Neural progenitor cell (in vitro differentiated cells): ENCODE measurements around the gene MSS51. TPM values are rescaled to one million over a fixed set of nuclear protein-coding genes. Genes with fewer than 3 reads are reported as not detected.

Source experiments
- DNase-seq: peaks from one replicate; pipeline ENCODE4 v3.0.0-alpha.2; 2016; ENCODE audit warnings: low spot score
- H2AFZ ChIP-seq: fragments of 200-600 bp; sonication (generic); replicated peaks from 2 replicates; pipeline ENCODE4 v1.6.1; 2016; ENCODE audit warnings: antibody characterized with exemption
- H3F3A ChIP-seq: fragments of 200-600 bp; sonication (generic); 2 replicates; pipeline ENCODE4 v1.6.1; 2016; ENCODE audit warnings: antibody characterized with exemption, low read depth
- H3K27ac ChIP-seq: fragments of 200-600 bp; sonication (generic); 2 replicates; pipeline ENCODE4 v1.5.1; 2016; ENCODE audit warnings: mild to moderate bottlenecking
- H3K27me3 ChIP-seq: fragments of 200-600 bp; sonication (generic); 2 replicates; pipeline ENCODE4 v1.6.1; 2016; ENCODE audit warnings: mild to moderate bottlenecking, moderate library complexity
- H3K36me3 ChIP-seq: fragments of 200-600 bp; sonication (generic); 2 replicates; pipeline ENCODE4 v1.5.1; 2016
- H3K4me1 ChIP-seq: fragments of 200-600 bp; sonication (generic); 2 replicates; pipeline ENCODE4 v1.6.1; 2016; ENCODE audit warnings: mixed run types
- H3K4me2 ChIP-seq: fragments of 200-600 bp; sonication (generic); 2 replicates; pipeline ENCODE4 v1.6.1; 2016
- H3K4me3 ChIP-seq: fragments of 200-600 bp; sonication (generic); 2 replicates; pipeline ENCODE4 v1.5.1; 2016
- H3K79me2 ChIP-seq: fragments of 200-600 bp; sonication (generic); 2 replicates; pipeline ENCODE4 v1.6.1; 2016; ENCODE audit warnings: low read depth
- H3K9ac ChIP-seq: fragments of 200-600 bp; sonication (generic); 2 replicates; pipeline ENCODE4 v1.6.1; 2016
- H3K9me3 ChIP-seq: fragments of 200-600 bp; sonication (generic); 2 replicates; pipeline ENCODE4 v1.5.1; 2016; ENCODE audit warnings: low read depth
- H4K20me1 ChIP-seq: fragments of 200-600 bp; sonication (generic); 2 replicates; pipeline ENCODE4 v1.6.1; 2016; ENCODE audit warnings: low read depth
- H3K27ac Mint-ChIP-seq: 3 replicates; pipeline ENCODE4 v1.8.0; 2021; ENCODE audit warnings: mixed read lengths
- H3K27me3 Mint-ChIP-seq: 2 replicates; pipeline ENCODE4 v1.8.0; 2022; ENCODE audit warnings: low read depth, mild to moderate bottlenecking, inconsistent platforms, moderate library complexity, mixed read lengths; ENCODE audit not compliant: insufficient read depth
- H3K36me3 Mint-ChIP-seq: 3 replicates; pipeline ENCODE4 v1.8.0; 2021; ENCODE audit warnings: mixed read lengths
- H3K4me1 Mint-ChIP-seq: 3 replicates; pipeline ENCODE4 v1.8.0; 2021; ENCODE audit warnings: mixed read lengths
- H3K4me3 Mint-ChIP-seq: 3 replicates; pipeline ENCODE4 v1.8.0; 2021; ENCODE audit warnings: mild to moderate bottlenecking, moderate library complexity, mixed read lengths
- H3K9me3 Mint-ChIP-seq: 3 replicates; pipeline ENCODE4 v1.8.0; 2020; ENCODE audit warnings: mixed read lengths
- EZH2 ChIP-seq: fragments of 200-600 bp; sonication (generic); IDR thresholded peaks from 2 replicates; pipeline ENCODE4 v1.6.1; 2017; ENCODE audit warnings: antibody characterized with exemption, mild to moderate bottlenecking, moderate library complexity
- EZH2phosphoT487 ChIP-seq: fragments of 200-600 bp; sonication (generic); IDR thresholded peaks from 2 replicates; pipeline ENCODE4 v1.6.1; 2017; ENCODE audit warnings: antibody characterized with exemption
- total RNA-seq: library from RNA; depleted of rRNA; stranded (reverse); fragments of >200 nt; gene quantifications from 2 replicates; pipeline ENCODE4 v1.2.3, GENCODE V29; 2015; ENCODE audit warnings: low replicate concordance
- TF ChIP-seq, protein P1 (sequence below): fragments of 200-600 bp; sonication (generic); IDR thresholded peaks from 2 replicates; pipeline ENCODE4 v1.5.1; 2017; ENCODE audit warnings: antibody characterized with exemption, mild to moderate bottlenecking

The MSS51 gene
- total RNA-seq, 1 donor from 2014 or later: 2.2 TPM

DNA sequence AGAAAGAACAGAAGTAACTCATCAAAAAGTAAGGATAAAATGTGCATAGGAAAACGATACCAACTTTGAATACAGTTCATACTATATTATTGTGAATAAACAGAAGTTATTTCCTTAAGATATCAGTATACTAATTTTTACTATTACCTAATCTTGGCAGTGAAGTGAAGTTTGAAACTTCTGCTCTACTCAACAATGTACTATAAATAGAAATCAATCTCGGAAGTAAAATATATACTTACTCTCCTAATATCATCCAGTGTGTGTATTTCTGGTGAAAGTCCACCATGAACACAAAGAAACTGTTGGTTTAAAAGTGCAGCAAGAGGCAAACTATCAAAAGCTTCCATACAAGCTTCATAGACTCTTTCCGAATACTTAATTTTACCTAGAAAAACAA is 37.9 kb upstream of the MSS51 start:
- no peaks in the 10 kb centered on the region for H3K9me3 ChIP-seq
- H3K27ac ChIP-seq: no peak overlapping the region
- no peaks in the 10 kb centered on the region for H3K79me2 ChIP-seq
- Mint-ChIP-seq H3K36me3 (peaks cover 8% of the 10 kb centered on the region), H3K4me3 (no peak overlapping the region), H3K27ac (no peak overlapping the region), H3K27me3 (no peaks in the 10 kb centered on the region), H3K4me1 (no peaks in the 10 kb centered on the region), H3K9me3 (no peaks in the 10 kb centered on the region)
- H3F3A ChIP-seq: no peaks in the 10 kb centered on the region
- DNase-seq: no peak
- no peaks in the 10 kb centered on the region for H4K20me1 ChIP-seq
- H3K4me2 ChIP-seq: no peak overlapping the region
- H3K27me3 ChIP-seq: no peaks in the 10 kb centered on the region
- peaks cover 38% of the 10 kb centered on the region for H3K36me3 ChIP-seq
- H3K4me3 ChIP-seq: no peak overlapping the region
- TF ChIP-seq EZH2: no peak
- TF ChIP-seq, protein P1, sequence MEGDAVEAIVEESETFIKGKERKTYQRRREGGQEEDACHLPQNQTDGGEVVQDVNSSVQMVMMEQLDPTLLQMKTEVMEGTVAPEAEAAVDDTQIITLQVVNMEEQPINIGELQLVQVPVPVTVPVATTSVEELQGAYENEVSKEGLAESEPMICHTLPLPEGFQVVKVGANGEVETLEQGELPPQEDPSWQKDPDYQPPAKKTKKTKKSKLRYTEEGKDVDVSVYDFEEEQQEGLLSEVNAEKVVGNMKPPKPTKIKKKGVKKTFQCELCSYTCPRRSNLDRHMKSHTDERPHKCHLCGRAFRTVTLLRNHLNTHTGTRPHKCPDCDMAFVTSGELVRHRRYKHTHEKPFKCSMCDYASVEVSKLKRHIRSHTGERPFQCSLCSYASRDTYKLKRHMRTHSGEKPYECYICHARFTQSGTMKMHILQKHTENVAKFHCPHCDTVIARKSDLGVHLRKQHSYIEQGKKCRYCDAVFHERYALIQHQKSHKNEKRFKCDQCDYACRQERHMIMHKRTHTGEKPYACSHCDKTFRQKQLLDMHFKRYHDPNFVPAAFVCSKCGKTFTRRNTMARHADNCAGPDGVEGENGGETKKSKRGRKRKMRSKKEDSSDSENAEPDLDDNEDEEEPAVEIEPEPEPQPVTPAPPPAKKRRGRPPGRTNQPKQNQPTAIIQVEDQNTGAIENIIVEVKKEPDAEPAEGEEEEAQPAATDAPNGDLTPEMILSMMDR: no peak
- TF ChIP-seq EZH2phosphoT487: no peak
- no peaks in the 10 kb centered on the region for H3K4me1 ChIP-seq
- no peak overlapping the region for H3K9ac ChIP-seq
- H2AFZ ChIP-seq: no peak overlapping the region

- Mint-ChIP-seq H3K27ac (no peak overlapping the region), H3K4me3 (no peak overlapping the region), H3K36me3 (peaks cover 7% of the 10 kb centered on the region), H3K9me3 (no peaks in the 10 kb centered on the region), H3K27me3 (no peaks in the 10 kb centered on the region), H3K4me1 (no peaks in the 10 kb centered on the region)
- DNase-seq: no peak
- Histone ChIP-seq H3K4me2 (no peak overlapping the region), H3K79me2 (no peaks in the 10 kb centered on the region), H3K27me3 (no peaks in the 10 kb centered on the region), H4K20me1 (no peaks in the 10 kb centered on the region), H3K4me3 (no peak overlapping the region), H3F3A (no peaks in the 10 kb centered on the region), H3K27ac (no peak overlapping the region), H3K9me3 (no peaks in the 10 kb centered on the region), H3K4me1 (no peaks in the 10 kb centered on the region), H2AFZ (no peak overlapping the region), H3K9ac (no peak overlapping the region), H3K36me3 (peaks cover 32% of the 10 kb centered on the region)
- TF ChIP-seq EZH2phosphoT487: no peak
- TF ChIP-seq, protein P1: no peak
- no peak for TF ChIP-seq EZH2
Measured at GRCh38 chr10:73469579-73469978, 36.2 kb upstream of the MSS51 start.

DNA sequence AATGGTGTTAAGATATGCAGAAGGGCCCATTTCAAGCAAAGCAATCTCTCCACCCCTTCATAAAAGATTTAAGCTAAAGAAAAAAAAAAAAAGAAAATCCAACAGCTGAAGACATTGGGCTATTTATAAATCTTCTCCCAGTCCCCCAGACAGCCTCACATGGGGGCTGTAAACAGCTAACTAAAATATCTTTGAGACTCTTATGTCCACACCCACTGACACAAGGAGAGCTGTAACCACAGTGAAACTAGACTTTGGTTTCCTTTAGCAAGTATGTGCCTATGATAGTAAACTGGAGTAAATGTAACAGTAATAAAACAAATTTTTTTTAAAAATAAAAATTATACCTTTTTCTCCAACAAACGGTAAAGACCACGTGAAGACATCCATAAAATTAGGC is 33.8 kb upstream of the MSS51 start:
- H3K36me3 ChIP-seq: peaks cover 30% of the 10 kb centered on the region
- Mint-ChIP-seq H3K9me3 (no peaks in the 10 kb centered on the region), H3K27ac (no peak overlapping the region), H3K4me3 (no peak overlapping the region), H3K27me3 (peaks cover 3% of the 10 kb centered on the region), H3K36me3 (peaks cover 11% of the 10 kb centered on the region), H3K4me1 (no peaks in the 10 kb centered on the region)
- no peaks in the 10 kb centered on the region for H3K9me3 ChIP-seq
- no peak overlapping the region for H3K9ac ChIP-seq
- no peaks in the 10 kb centered on the region for H3K27me3 ChIP-seq
- H3K4me3 ChIP-seq: no peak overlapping the region
- no peaks in the 10 kb centered on the region for H3K4me1 ChIP-seq
- no peaks in the 10 kb centered on the region for H3F3A ChIP-seq
- no peak for DNase-seq
- H3K79me2 ChIP-seq: no peaks in the 10 kb centered on the region
- TF ChIP-seq EZH2phosphoT487 (no peak), EZH2 (no peak)
- TF ChIP-seq, protein P1: no peak
- no peak overlapping the region for H3K27ac ChIP-seq
- H3K4me2 ChIP-seq: no peak overlapping the region
- no peak overlapping the region for H2AFZ ChIP-seq
- no peaks in the 10 kb centered on the region for H4K20me1 ChIP-seq
